HEK293 (cell line): ENCODE results near the gene DNM1.

Source experiments
- CTCF ChIA-PET: fragments of 350-600 bp; formaldehyde crosslinking; extraction: SDS; loops from one replicate; lab custom pipeline; 2021; ENCODE audit warnings: antibody characterized with exemption; lab: Yijun Ruan, JAX
- POLR2A ChIA-PET: fragments of 300-600 bp; formaldehyde crosslinking; extraction: SDS; loops from one replicate; lab custom pipeline; 2020; ENCODE audit warnings: antibody characterized with exemption, inconsistent platforms; lab: Yijun Ruan, JAX
- H3K27ac ChIP-seq: fragments of 200-500 bp; sonication (Bioruptor generic); 2 replicates; pipeline ENCODE4 v1.5.1; 2014; ENCODE audit warnings: low read depth, low read length, control low read depth, inconsistent platforms; ENCODE audit errors: extremely low read depth
- H3K36me3 ChIP-seq, 2 experiments: fragments of 200-500 bp in 1 of 2; sonication (Bioruptor generic) in 1 of 2; 1 replicate in 1 of 2; 2 replicates in 1 of 2; pipeline ENCODE4 v1.5.1; 2014 to 2017; ENCODE audit warnings: inconsistent platforms in 2 of 2, low read length in 2 of 2; ENCODE audit not compliant: control insufficient read depth in 2 of 2, insufficient read depth in 1 of 2
- H3K4me1 ChIP-seq: fragments of 200-500 bp; sonication (Bioruptor generic); 2 replicates; pipeline ENCODE4 v1.5.1; 2014; ENCODE audit warnings: mild to moderate bottlenecking, low read length, inconsistent platforms; ENCODE audit not compliant: control insufficient read depth, insufficient read depth
- H3K4me3 ChIP-seq: 2 replicates; pipeline ENCODE4 v1.5.1; 2011; ENCODE audit warnings: low read depth, mild to moderate bottlenecking, control low read depth, low read length, moderate library complexity
- H3K9me3 ChIP-seq: fragments of 200-500 bp; sonication (Bioruptor generic); 2 replicates; pipeline ENCODE4 v1.5.1; 2014; ENCODE audit warnings: low read depth, low read length, inconsistent platforms; ENCODE audit not compliant: control insufficient read depth, insufficient read depth
- BCL11A ChIP-seq: fragments of 450-650 bp; formaldehyde crosslinking; IDR thresholded peaks from 2 replicates; pipeline ENCODE4 v1.5.1; 2016; ENCODE audit warnings: low read depth, missing biosample characterization, missing genetic modification characterization
- GLIS1 ChIP-seq: fragments of 450-650 bp; formaldehyde crosslinking; IDR thresholded peaks from 2 replicates; pipeline ENCODE4 v1.5.1; 2016; ENCODE audit warnings: missing biosample characterization, missing genetic modification characterization
- GLIS2 ChIP-seq: fragments of 450-650 bp; formaldehyde crosslinking; IDR thresholded peaks from 2 replicates; pipeline ENCODE4 v1.5.1; 2016; ENCODE audit warnings: missing biosample characterization, missing genetic modification characterization
- KLF9 ChIP-seq: fragments of 450-650 bp; formaldehyde crosslinking; IDR thresholded peaks from 2 replicates; pipeline ENCODE4 v1.5.1; 2016; ENCODE audit warnings: missing biosample characterization, missing genetic modification characterization, low read depth
- PRDM10 ChIP-seq: fragments of 450-650 bp; formaldehyde crosslinking; IDR thresholded peaks from 2 replicates; pipeline ENCODE4 v1.5.1; 2016; ENCODE audit warnings: missing biosample characterization, missing genetic modification characterization
- SP2 ChIP-seq: fragments of 450-650 bp; formaldehyde crosslinking; IDR thresholded peaks from 2 replicates; pipeline ENCODE4 v1.5.1; 2016; ENCODE audit warnings: missing biosample characterization, missing genetic modification characterization
- SP3 ChIP-seq: fragments of 450-650 bp; formaldehyde crosslinking; IDR thresholded peaks from 2 replicates; pipeline ENCODE4 v1.5.1; 2016; ENCODE audit warnings: missing biosample characterization, missing genetic modification characterization
- TCF7L2 ChIP-seq: IDR thresholded peaks from 2 replicates; pipeline ENCODE4 v1.6.1; 2011; ENCODE audit warnings: low read depth, mild to moderate bottlenecking, inconsistent platforms, low read length, moderate library complexity, borderline replicate concordance
- YY1 ChIP-seq: fragments of 450-650 bp; formaldehyde crosslinking; IDR thresholded peaks from 2 replicates; pipeline ENCODE4 v1.5.1; 2018; ENCODE audit warnings: missing biosample characterization, missing genetic modification characterization
- ZBTB26 ChIP-seq: fragments of 450-650 bp; formaldehyde crosslinking; optimal IDR thresholded peaks from 2 replicates; pipeline ENCODE3; 2016; ENCODE audit warnings: missing biosample characterization, mild to moderate bottlenecking, missing genetic modification characterization
- ZBTB44 ChIP-seq: fragments of 450-650 bp; IDR thresholded peaks from 2 replicates; pipeline ENCODE4 v1.5.1; 2018; ENCODE audit warnings: missing biosample characterization, mild to moderate bottlenecking, missing genetic modification characterization
- ZBTB48 ChIP-seq: fragments of 450-650 bp; formaldehyde crosslinking; IDR thresholded peaks from 2 replicates; pipeline ENCODE4 v1.5.1; 2016; ENCODE audit warnings: missing biosample characterization, missing genetic modification characterization
- ZBTB7A ChIP-seq: fragments of 450-650 bp; formaldehyde crosslinking; IDR thresholded peaks from 2 replicates; pipeline ENCODE4 v1.5.1; 2016; ENCODE audit warnings: low read depth, missing biosample characterization, missing genetic modification characterization
- ZIC2 ChIP-seq: fragments of 450-650 bp; formaldehyde crosslinking; IDR thresholded peaks from 2 replicates; pipeline ENCODE4 v1.5.1; 2016; ENCODE audit warnings: missing biosample characterization, missing genetic modification characterization
- ZNF2 ChIP-seq: fragments of 450-650 bp; formaldehyde crosslinking; IDR thresholded peaks from 2 replicates; pipeline ENCODE4 v1.5.1; 2016; ENCODE audit warnings: missing biosample characterization, missing genetic modification characterization
- ZNF280C ChIP-seq: fragments of 450-650 bp; formaldehyde crosslinking; IDR thresholded peaks from 2 replicates; pipeline ENCODE4 v1.5.1; 2016; ENCODE audit warnings: missing biosample characterization, missing genetic modification characterization
- ZNF335 ChIP-seq: fragments of 450-650 bp; formaldehyde crosslinking; conservative IDR thresholded peaks from 2 replicates; pipeline ENCODE4 v1.5.1; 2016; ENCODE audit warnings: missing biosample characterization, missing genetic modification characterization
- ZNF398 ChIP-seq: fragments of 450-650 bp; formaldehyde crosslinking; IDR thresholded peaks from 2 replicates; pipeline ENCODE4 v1.5.1; 2017; ENCODE audit warnings: missing biosample characterization, missing genetic modification characterization
- ZNF513 ChIP-seq: fragments of 450-650 bp; IDR thresholded peaks from 2 replicates; pipeline ENCODE4 v1.5.1; 2018; ENCODE audit warnings: missing biosample characterization, missing genetic modification characterization
- ZNF544 ChIP-seq: fragments of 450-650 bp; formaldehyde crosslinking; IDR thresholded peaks from 2 replicates; pipeline ENCODE4 v1.5.0; 2017; ENCODE audit warnings: missing biosample characterization, missing genetic modification characterization
- ZNF610 ChIP-seq: fragments of 450-650 bp; formaldehyde crosslinking; IDR thresholded peaks from 2 replicates; pipeline ENCODE4 v1.5.1; 2016; ENCODE audit warnings: missing biosample characterization, missing genetic modification characterization, borderline replicate concordance
- ZNF660 ChIP-seq: fragments of 450-650 bp; IDR thresholded peaks from 2 replicates; pipeline ENCODE4 v1.5.1; 2018; ENCODE audit warnings: missing biosample characterization, mild to moderate bottlenecking, missing genetic modification characterization
- ZNF670 ChIP-seq: fragments of 450-650 bp; formaldehyde crosslinking; IDR thresholded peaks from 2 replicates; pipeline ENCODE4 v1.5.1; 2016; ENCODE audit warnings: missing biosample characterization, missing genetic modification characterization, low read depth
- ZNF701 ChIP-seq: fragments of 450-650 bp; formaldehyde crosslinking; IDR thresholded peaks from 2 replicates; pipeline ENCODE4 v1.5.1; 2016; ENCODE audit warnings: missing biosample characterization, missing genetic modification characterization
- ZNF843 ChIP-seq: fragments of 450-650 bp; formaldehyde crosslinking; IDR thresholded peaks from 2 replicates; pipeline ENCODE4 v1.5.1; 2016; ENCODE audit warnings: missing biosample characterization, missing genetic modification characterization

Gene DNM1

GRCh38 chr9:128191406-128192046, 11.7 kb upstream of the DNM1 start, which contains the start of gene CIZ1:
CIZ1 (minus strand) TSS chr9:128191572; CDS start chr9:128190857, 715 bp downstream.
- CTCF ChIA-PET = interaction anchor here (0.6 to 2.1 kb wide), 8 partner anchors 10 to 640 kb away, joined by 3 to 8 read pairs (median 4); no protein-coding TSS in a partner anchor
- TF ChIP-seq ZNF660 (tag by site-specific recombination) = peak; percentile 67
- peak; percentile 87 for TF ChIP-seq SP2 (tag by site-specific recombination)
- TF ChIP-seq SP3 (tag by site-specific recombination) = peak; percentile 50; the same call in 1 of the 2 replicates
- TF ChIP-seq ZBTB48 (tag by site-specific recombination) = 0 out of 2 replicates have a peak, but pooled peaks have one; percentile 15
- no peak for TF ChIP-seq ZNF280C (tag by site-specific recombination)
- peak; percentile 64 for TF ChIP-seq ZIC2 (tag by site-specific recombination)
- TF ChIP-seq ZNF701 (tag by site-specific recombination) = no peak
- no peak for TF ChIP-seq ZNF2 (tag by site-specific recombination)
- peak; percentile 78 for TF ChIP-seq GLIS1 (tag by site-specific recombination)
- 0 out of 2 replicates have a peak, but pooled peaks have one; percentile 19 for TF ChIP-seq ZNF513 (tag by site-specific recombination)
- TF ChIP-seq TCF7L2 = no peak
- peak; percentile 54; the same call in 1 of the 2 replicates for TF ChIP-seq YY1 (tag by site-specific recombination)
- TF ChIP-seq ZNF610 (tag by site-specific recombination) = peak; percentile 49; the same call in 1 of the 2 replicates
- peak; percentile 41; the same call in 1 of the 2 replicates for TF ChIP-seq KLF9 (tag by site-specific recombination)
- TF ChIP-seq BCL11A (tag by site-specific recombination) = 0 out of 2 replicates have a peak, but pooled peaks have one; percentile 18
- peak; percentile 85 for TF ChIP-seq ZNF335 (tag by site-specific recombination)
- peak; percentile 69; the same call in 1 of the 2 replicates for TF ChIP-seq ZBTB7A (tag by site-specific recombination)
- TF ChIP-seq ZNF398 (tag by site-specific recombination) = peak; percentile 47
- TF ChIP-seq ZBTB44 (tag by site-specific recombination) = 0 out of 2 replicates have a peak, but pooled peaks have one; percentile 39
- TF ChIP-seq GLIS2 = peak; percentile 99
- TF ChIP-seq ZNF843 (tag by site-specific recombination) = no peak
- peak; percentile 93 for TF ChIP-seq ZBTB26 (tag by site-specific recombination)
- peak; percentile 100 for TF ChIP-seq PRDM10
- TF ChIP-seq ZNF544 (tag by site-specific recombination) = no peak
- no peak for TF ChIP-seq ZNF670 (tag by site-specific recombination)

More at GRCh38 chr9:128191406-128192046, 11.7 kb upstream of the DNM1 start, which contains the start of gene CIZ1:
- peak within 1 kb of the TSS; percentile 59 for H3K4me3 ChIP-seq
- H3K9me3 ChIP-seq = no peaks in the 10 kb centered on the region
- POLR2A ChIA-PET = interaction anchor here (0.6 to 4.5 kb wide), 9 partner anchors 12 to 168 kb away, joined by 3 to 30 read pairs (median 4); partner anchors contain the start of genes BBLN, DNM1, GOLGA2 and SWI5
- H3K27ac ChIP-seq = peak within 1 kb of the TSS; percentile 70
- no peaks in the 10 kb centered on the region for H3K4me1 ChIP-seq
- peaks cover 8 to 35% of the 10 kb centered on the region in 2 experiments; a peak in 2 of 3 replicates for H3K36me3 ChIP-seq
